HG03108 (cell line): Measurements from ENCODE around the gene OSCAR.

Source experiments
- ATAC-seq: cut with Tn5 transposase; IDR thresholded peaks from one replicate; pipeline ENCODE4 v1.9.1; 2021; ENCODE audit warnings: moderate library complexity; ENCODE audit not compliant: unreplicated experiment

The OSCAR gene

GRCh38 chr19:54095136-54095858 lies 5.3 kb downstream of the OSCAR start:
- ATAC-seq = no peak

GRCh38 chr19:54094426-54095000 lies 6.1 kb downstream of the OSCAR start:
- no peak for ATAC-seq

GRCh38 chr19:54084410-54084809 lies 16.2 kb downstream of the OSCAR start:
- ATAC-seq = no peak

- ATAC-seq = no peak
These were observed 19.6 kb downstream of the OSCAR start, which contains the start of gene TARM1 for GRCh38 chr19:54081032-54081431. Gene TARM1 (minus strand): TSS chr19:54081365. CDS start chr19:54081340, 25 bp downstream.

GRCh38 chr19:54077334-54077733 lies 23.3 kb downstream of the OSCAR start:
- ATAC-seq = no peak

GRCh38 chr19:54074851-54075250 lies 25.8 kb downstream of the OSCAR start:
- no peak for ATAC-seq

- ATAC-seq = no peak
These were observed 26.8 kb downstream of the OSCAR start for GRCh38 chr19:54073829-54074228.

- no peak for ATAC-seq
These were observed 31.1 kb downstream of the OSCAR start for GRCh38 chr19:54069470-54069869.

GRCh38 chr19:54063350-54064116 lies 37.1 kb downstream of the OSCAR start, which contains the start of gene VSTM1:
Gene VSTM1 (minus strand): TSS chr19:54063897. CDS start chr19:54063777, 120 bp downstream.
- no peak for ATAC-seq

GRCh38 chr19:54062643-54063042 lies 38.0 kb downstream of the OSCAR start:
- no peak for ATAC-seq

GRCh38 chr19:54047616-54048015 lies 53.0 kb downstream of the OSCAR start:
- ATAC-seq = no peak

GRCh38 chr19:54045771-54046170 lies 54.8 kb downstream of the OSCAR start:
- no peak for ATAC-seq
